HL-60/S4 treated with phorbol 12-myristate 13-acetate at 8.2 ng/mL for 4 days and 3 days (cell line): Measurements from ENCODE around the gene TBC1D10A.

Experiments used
- in situ Hi-C: fragments of 300-500 bp; cut with MboI; formaldehyde crosslinking; loops from 2 replicates; pipeline ENCODE4 v1.15.0; 2022; ENCODE audit warnings: low sequenced_read_pairs

TBC1D10A gene

GRCh38 chr22:30249049-30250038 lies 77.4 kb downstream of the TBC1D10A start:
- in situ Hi-C loops: no loop called here

- in situ Hi-C loops: no loop called here
These were observed 78.3 kb downstream of the TBC1D10A start for GRCh38 chr22:30248484-30248883.

GRCh38 chr22:30247974-30248373 lies 78.8 kb downstream of the TBC1D10A start:
- in situ Hi-C loops: no loop called here

- in situ Hi-C loops: no loop called here
These were observed 79.2 kb downstream of the TBC1D10A start for GRCh38 chr22:30247561-30247960.

- in situ Hi-C loops: no loop called here
These were observed 79.8 kb downstream of the TBC1D10A start for GRCh38 chr22:30246814-30247376.

GRCh38 chr22:30245985-30246813 lies 80.5 kb downstream of the TBC1D10A start, which contains the start of gene LIF:
Gene LIF, minus strand, starts transcription at chr22:30246759. Its CDS starts 64 bp downstream, at chr22:30246695.
- in situ Hi-C loops: no loop called here

GRCh38 chr22:30245181-30245984 lies 81.4 kb downstream of the TBC1D10A start:
- in situ Hi-C loops: no loop called here

GRCh38 chr22:30244641-30245040 lies 82.1 kb downstream of the TBC1D10A start:
- in situ Hi-C loops: no loop called here

- in situ Hi-C loops: no loop called here
These were observed 82.7 kb downstream of the TBC1D10A start for GRCh38 chr22:30244066-30244465.

- in situ Hi-C loops: no loop called here
These were observed 83.1 kb downstream of the TBC1D10A start for GRCh38 chr22:30243661-30244060.
